Activated CD8-positive, alpha-beta memory T cell treated with anti-CD3 and anti-CD28 coated beads, Interleukin-2, amount 10 ng/mL, durations not matched to agents 7 days and 5 days (primary cell): ENCODE data around the gene RAB3B. TPM values are rescaled to one million over a fixed set of nuclear protein-coding genes. Genes with fewer than 3 reads are reported as not detected.
"Not testable (repeated sequence)": the region's sequence is repeated elsewhere in the genome, so short reads cannot be mapped to it uniquely, and the experiment has no call there.

Experiments
- ATAC-seq: fragments of 150-1000 bp; cut with Tn5 transposase; one replicate; pipeline ENCODE4 v1.10.0; 2021; ENCODE audit warnings: moderate library complexity
- CTCF ChIA-PET: fragments of 350-600 bp; sonication (Branson Sonifier 250); formaldehyde crosslinking; loops from one replicate; lab custom pipeline; 2021; ENCODE audit warnings: antibody characterized with exemption; lab: Charles Lee
- DNase-seq: peaks from one replicate; pipeline ENCODE4 v3.0.0-alpha.2; 2020
- H3K27ac Mint-ChIP-seq: one replicate; pipeline ENCODE4 v1.8.0; 2021; ENCODE audit warnings: mild to moderate bottlenecking, mixed read lengths
- H3K27me3 Mint-ChIP-seq: one replicate; pipeline ENCODE4 v1.8.0; 2021; ENCODE audit warnings: mixed read lengths
- H3K36me3 Mint-ChIP-seq: one replicate; pipeline ENCODE4 v1.8.0; 2021; ENCODE audit warnings: mild to moderate bottlenecking, mixed read lengths
- H3K4me1 Mint-ChIP-seq: one replicate; pipeline ENCODE4 v1.8.0; 2021; ENCODE audit warnings: mixed read lengths
- H3K4me3 Mint-ChIP-seq: one replicate; pipeline ENCODE4 v1.8.0; 2021; ENCODE audit warnings: mild to moderate bottlenecking, moderate library complexity, mixed read lengths
- H3K9me3 Mint-ChIP-seq: one replicate; pipeline ENCODE4 v1.8.0; 2022; ENCODE audit warnings: low read depth, mixed read lengths
- total RNA-seq, 2 experiments: library from RNA; stranded (reverse); gene quantifications; one replicate each; pipeline ENCODE4 v1.2.3, GENCODE V29; 2021

Gene RAB3B, protein sequence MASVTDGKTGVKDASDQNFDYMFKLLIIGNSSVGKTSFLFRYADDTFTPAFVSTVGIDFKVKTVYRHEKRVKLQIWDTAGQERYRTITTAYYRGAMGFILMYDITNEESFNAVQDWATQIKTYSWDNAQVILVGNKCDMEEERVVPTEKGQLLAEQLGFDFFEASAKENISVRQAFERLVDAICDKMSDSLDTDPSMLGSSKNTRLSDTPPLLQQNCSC
- total RNA-seq, result under 1 TPM in 1 of 2 experiments, not detected in 1; 0.05 TPM

DNA sequence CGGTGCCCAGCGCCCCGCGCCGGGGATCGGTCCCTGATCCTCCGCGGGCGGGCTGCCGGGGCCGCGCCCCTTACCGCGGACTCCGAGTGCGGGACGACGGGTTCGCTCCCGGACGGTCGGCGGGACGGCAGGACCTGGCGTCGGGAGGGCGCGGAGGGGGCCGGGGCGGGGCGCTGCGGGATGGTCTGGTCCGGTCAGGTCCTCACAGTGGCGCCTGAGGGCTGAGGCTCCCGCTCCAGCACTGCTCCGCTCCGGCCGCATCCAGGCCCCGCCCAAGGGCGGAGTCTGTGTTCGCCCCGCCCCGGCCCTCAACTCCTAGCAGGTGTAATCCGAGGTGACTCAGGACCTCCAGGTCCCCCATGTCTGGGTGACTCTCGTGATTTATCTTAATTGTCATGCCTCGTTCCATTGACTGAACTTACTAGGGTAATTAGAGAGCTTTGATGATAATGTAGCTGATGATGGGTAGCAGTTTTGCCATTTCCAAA, at the start of gene RAB3B:
Gene RAB3B, minus strand, starts transcription at position 223 of the 488 bp plus-strand sequence. CDS start 13,583 bp downstream, outside the sequence.
- H3K4me1 Mint-ChIP-seq, result peaks cover 7% of the 10 kb centered on the region
- H3K4me3 Mint-ChIP-seq, result peak within 1 kb of the TSS; percentile 39
- DNase-seq, result peak; percentile 72
- no peaks in the 10 kb centered on the region for H3K9me3 Mint-ChIP-seq
- H3K27me3 Mint-ChIP-seq, result peaks cover 47% of the 10 kb centered on the region
- no peak within 1 kb of the TSS for H3K27ac Mint-ChIP-seq
- no peaks in the 10 kb centered on the region for H3K36me3 Mint-ChIP-seq
- ATAC-seq, result peak; percentile 98
- CTCF ChIA-PET, result no interaction called here

DNA sequence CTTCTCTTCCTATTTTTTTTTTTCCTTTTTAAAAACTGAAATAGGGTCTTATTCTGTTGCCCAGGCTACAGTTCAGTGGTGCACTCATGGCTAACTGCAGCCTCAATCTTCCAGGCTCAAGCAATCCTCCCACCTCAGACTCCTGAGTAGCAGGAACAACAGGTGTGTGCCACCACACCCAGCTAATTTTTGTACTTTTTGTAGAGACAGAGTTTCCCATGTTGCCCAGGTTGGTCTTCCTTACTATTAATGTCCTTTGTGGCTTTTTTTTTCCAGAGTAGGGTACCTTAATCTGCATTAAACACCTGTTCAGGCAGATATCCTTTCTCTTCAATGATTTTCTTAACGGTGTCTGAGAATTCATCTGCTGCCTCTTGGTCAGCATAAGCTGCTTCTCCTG, 47.4 kb upstream of the RAB3B start:
- peaks cover 10% of the 10 kb centered on the region for H3K4me1 Mint-ChIP-seq

DNA sequence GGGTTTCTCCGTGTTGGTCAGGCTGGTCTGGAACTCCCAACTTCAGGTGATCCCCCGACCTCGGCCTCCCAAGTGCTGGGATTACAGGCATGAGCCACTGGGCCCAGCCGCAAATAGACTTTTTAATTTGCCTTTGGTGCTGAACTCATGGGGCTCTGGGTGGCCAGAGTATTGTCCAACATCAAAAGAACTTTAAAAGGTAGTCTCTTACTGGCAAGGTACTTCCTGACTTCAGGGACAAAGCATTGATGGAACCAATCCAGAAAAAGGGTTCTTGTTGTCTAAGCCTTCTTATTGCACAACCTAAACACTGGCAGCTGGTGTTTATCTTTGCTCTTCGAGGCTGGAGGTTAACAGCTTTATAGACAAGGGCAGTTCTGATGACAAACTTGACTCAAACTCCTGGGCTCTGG, 46.9 kb upstream of the RAB3B start:
- Mint-ChIP-seq H3K36me3 (peaks cover 20% of the 10 kb centered on the region), H3K27me3 (no peaks in the 10 kb centered on the region), H3K4me1 (peaks cover 10% of the 10 kb centered on the region), H3K4me3 (no peak overlapping the region), H3K9me3 (no peaks in the 10 kb centered on the region), H3K27ac (no peak overlapping the region)
- ATAC-seq (no peak), DNase-seq (no peak)
- CTCF ChIA-PET, result interaction anchor here (1.5 kb wide), 1 partner anchor 158 kb away, joined by 3 read pairs; no protein-coding TSS in a partner anchor

More for the DNA sequence above, 47.4 kb upstream of the RAB3B start:
- ATAC-seq (no peak), DNase-seq (no peak)
- Mint-ChIP-seq H3K4me3 (no peak overlapping the region), H3K27me3 (no peaks in the 10 kb centered on the region), H3K9me3 (no peaks in the 10 kb centered on the region), H3K27ac (no peak overlapping the region), H3K36me3 (peaks cover 18% of the 10 kb centered on the region)
- CTCF ChIA-PET, result no interaction called here

DNA sequence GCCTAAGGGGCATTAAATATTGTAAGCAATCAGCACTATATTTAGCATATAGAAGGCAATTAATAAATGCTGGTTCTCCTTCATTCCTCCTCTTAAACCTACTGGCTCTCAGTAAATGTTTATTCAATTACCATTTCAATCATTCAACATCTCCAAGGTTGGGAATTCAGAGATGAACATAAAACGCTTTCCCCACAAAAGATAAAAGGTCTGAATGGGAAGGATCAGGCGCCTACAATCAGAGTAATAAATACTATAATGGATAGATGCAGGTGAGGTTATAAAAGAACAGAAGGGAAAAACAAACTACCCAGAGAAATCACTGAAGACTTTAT, 43.5 kb upstream of the RAB3B start:
- no peak for ATAC-seq
- no peak for DNase-seq
- CTCF ChIA-PET, result interaction anchor here (1.6 kb wide), 1 partner anchor 15 kb away, joined by 4 read pairs; no protein-coding TSS in a partner anchor
- Mint-ChIP-seq H3K27ac (peak overlapping the region; percentile 95), H3K4me3 (peak overlapping the region; percentile 95), H3K36me3 (peaks cover 26% of the 10 kb centered on the region), H3K27me3 (no peaks in the 10 kb centered on the region), H3K4me1 (peaks cover 29% of the 10 kb centered on the region), H3K9me3 (no peaks in the 10 kb centered on the region)

DNA sequence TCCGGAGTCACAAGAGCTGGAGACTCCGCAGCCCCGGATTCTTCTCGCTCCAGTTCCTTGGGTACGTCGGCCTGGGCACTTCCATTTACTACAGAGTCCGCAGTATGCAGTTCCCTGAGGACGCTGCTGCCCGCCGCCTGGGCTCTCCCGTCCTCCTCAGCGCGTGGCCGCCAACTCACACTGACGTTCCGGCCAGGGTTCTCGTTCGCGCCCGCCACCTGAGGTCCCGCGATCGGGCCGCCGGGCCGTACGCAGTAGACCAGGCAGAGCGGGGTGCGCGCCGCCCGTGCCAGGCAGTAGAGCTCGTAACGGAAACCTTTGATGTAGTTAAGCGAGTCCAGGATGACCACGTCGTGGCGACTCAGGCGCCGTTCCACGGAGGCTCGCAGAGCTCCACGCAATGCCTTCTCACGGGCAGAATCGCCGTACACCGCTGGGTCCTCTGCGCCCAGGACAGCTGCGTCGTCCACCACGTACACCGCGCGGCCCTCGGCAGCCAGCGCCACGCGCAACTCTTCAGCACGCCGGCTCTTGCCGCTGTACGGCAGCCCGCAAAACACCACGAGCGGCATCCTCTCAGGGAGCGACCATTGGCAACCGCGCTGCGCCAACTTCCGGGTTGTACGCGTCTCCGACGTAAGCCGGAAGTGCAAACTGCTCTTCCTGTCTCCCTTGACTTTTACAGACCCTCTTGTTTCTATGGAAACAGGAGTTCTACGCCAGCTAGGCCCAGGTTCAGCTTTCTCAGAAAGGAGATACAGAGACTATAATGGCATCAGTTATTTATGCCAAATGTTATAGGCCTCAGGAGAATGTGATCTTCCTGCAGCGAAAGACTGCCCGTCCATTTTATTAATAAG, 42.9 kb upstream of the RAB3B start, which contains the start of gene KTI12:
Gene KTI12, minus strand, starts transcription at position 621 of the 860 bp plus-strand sequence. Its CDS starts 49 bp downstream, at position 572.
- peaks cover 24% of the 10 kb centered on the region for H3K36me3 Mint-ChIP-seq
- H3K4me3 Mint-ChIP-seq, result peak within 1 kb of the TSS; percentile 95
- peak within 1 kb of the TSS; percentile 95 for H3K27ac Mint-ChIP-seq
- CTCF ChIA-PET, result no interaction called here
- H3K27me3 Mint-ChIP-seq, result no peaks in the 10 kb centered on the region
- DNase-seq, result peak; percentile 94
- H3K4me1 Mint-ChIP-seq, result peaks cover 29% of the 10 kb centered on the region
- no peaks in the 10 kb centered on the region for H3K9me3 Mint-ChIP-seq
- ATAC-seq, result peak; percentile 95

DNA sequence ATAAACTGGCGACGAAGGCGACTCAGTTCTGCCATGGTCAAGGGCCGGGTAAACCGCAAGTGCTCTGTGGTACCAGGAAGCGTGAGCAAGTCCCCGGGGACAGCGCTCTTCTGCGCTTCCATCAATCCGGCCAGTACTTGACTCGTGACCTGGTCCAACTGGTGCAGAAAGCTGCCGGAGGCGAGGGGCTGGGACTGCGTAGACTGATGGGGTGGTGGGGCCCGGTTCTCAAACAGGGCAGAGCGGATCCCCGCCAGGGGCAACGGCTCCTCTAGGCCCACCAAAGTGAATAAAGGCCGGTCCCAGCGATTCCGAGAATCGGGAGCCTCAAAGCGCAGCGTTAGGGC, 42.3 kb upstream of the RAB3B start:
- CTCF ChIA-PET, result no interaction called here
- peak; percentile 18 for ATAC-seq

DNA sequence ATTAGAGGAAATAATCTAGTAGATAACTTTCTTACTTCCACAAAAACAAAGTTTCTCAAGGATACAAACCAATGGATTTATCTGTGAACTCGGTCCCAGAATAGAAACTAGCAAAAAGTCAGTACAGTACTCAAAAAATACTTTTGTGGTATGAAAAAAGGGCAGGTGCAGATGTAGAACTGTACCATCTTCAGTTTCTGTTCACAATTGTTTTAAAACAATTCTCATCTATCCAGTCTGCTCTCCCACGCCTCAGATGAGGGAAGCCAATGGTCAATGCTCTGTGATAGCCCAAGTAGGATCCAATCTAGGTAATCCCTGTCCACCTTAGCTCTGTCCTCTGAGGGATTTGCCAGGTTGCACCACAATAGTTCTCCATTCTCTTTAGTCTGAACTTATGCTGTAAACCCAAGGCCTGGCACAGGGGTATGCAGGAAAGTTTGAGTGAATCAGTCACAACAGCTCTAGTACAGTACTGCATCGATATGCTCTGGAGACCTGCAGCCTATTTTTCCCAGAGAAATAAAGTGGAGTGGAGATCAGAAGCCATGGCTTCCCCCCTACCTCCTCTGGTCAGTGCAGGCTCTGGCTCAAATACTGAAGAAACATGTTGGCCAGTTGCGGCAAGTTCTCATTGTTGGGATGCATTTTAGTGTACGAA, 41.8 kb upstream of the RAB3B start:
- peaks cover 29% of the 10 kb centered on the region for H3K4me1 Mint-ChIP-seq
- DNase-seq, result no peak
- peak overlapping the region; percentile 95 for H3K27ac Mint-ChIP-seq
- H3K27me3 Mint-ChIP-seq, result no peaks in the 10 kb centered on the region
- CTCF ChIA-PET, result no interaction called here
- no peak for ATAC-seq
- no peaks in the 10 kb centered on the region for H3K9me3 Mint-ChIP-seq
- H3K36me3 Mint-ChIP-seq, result peaks cover 23% of the 10 kb centered on the region
- peak overlapping the region; percentile 95 for H3K4me3 Mint-ChIP-seq

More for the DNA sequence above, 42.3 kb upstream of the RAB3B start:
- Mint-ChIP-seq H3K4me1 (peaks cover 29% of the 10 kb centered on the region), H3K27ac (peak overlapping the region; percentile 95), H3K36me3 (peaks cover 23% of the 10 kb centered on the region), H3K27me3 (no peaks in the 10 kb centered on the region), H3K9me3 (no peaks in the 10 kb centered on the region), H3K4me3 (peak overlapping the region; percentile 95)
- peak; percentile 51 for DNase-seq

DNA sequence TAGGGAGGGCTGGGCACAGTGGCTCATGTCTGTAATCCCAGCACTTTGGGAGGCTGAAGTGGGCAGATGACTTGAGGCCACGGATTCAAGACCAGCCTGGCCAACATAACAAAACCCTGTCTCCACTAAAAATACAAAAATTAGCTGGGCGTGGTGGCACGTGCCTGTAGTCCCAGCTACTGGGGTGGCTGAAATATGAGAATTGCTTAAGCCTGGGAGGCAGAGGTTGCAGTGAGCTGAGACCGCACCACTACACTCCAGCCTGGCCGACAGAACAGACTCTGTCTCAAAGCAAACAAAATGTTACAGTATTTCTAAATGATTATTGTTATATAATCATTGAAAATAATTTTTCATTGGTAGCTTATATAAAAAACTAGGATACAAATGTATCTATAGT, 38.3 kb upstream of the RAB3B start:
- Mint-ChIP-seq H3K36me3 (peaks cover 35% of the 10 kb centered on the region), H3K4me1 (peaks cover 24% of the 10 kb centered on the region)
- not testable (repeated sequence) for H3K9me3 Mint-ChIP-seq, H3K27me3 Mint-ChIP-seq, DNase-seq, H3K27ac Mint-ChIP-seq, H3K4me3 Mint-ChIP-seq, ATAC-seq
- CTCF ChIA-PET, result interaction anchor here (1.3 kb wide), 1 partner anchor 132 kb away, joined by 3 read pairs; no protein-coding TSS in a partner anchor

DNA sequence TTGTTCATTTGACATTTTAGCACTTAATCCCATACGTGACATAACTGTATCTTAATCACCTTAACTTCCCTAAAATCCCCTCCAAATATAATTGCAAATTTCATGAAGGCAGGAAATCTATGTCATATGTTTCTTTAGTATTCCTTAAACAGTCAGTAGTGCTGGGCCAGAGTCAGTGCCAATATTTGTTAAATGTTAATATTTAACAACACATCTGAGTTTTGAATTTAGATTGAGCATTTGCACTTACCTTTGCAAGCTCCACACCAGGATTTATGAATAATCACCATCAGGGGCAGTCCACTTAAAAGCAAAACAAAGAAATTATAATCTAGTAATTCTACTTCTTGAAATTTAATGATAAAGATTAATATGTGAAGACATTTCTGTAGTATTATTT, 37.8 kb upstream of the RAB3B start:
- DNase-seq (no peak), ATAC-seq (no peak)
- Mint-ChIP-seq H3K9me3 (no peaks in the 10 kb centered on the region), H3K27me3 (no peaks in the 10 kb centered on the region), H3K4me3 (no peak overlapping the region), H3K36me3 (peaks cover 37% of the 10 kb centered on the region), H3K4me1 (peaks cover 22% of the 10 kb centered on the region), H3K27ac (no peak overlapping the region)
- CTCF ChIA-PET, result interaction anchor here (1.3 kb wide), 1 partner anchor 131 kb away, joined by 3 read pairs; no protein-coding TSS in a partner anchor

DNA sequence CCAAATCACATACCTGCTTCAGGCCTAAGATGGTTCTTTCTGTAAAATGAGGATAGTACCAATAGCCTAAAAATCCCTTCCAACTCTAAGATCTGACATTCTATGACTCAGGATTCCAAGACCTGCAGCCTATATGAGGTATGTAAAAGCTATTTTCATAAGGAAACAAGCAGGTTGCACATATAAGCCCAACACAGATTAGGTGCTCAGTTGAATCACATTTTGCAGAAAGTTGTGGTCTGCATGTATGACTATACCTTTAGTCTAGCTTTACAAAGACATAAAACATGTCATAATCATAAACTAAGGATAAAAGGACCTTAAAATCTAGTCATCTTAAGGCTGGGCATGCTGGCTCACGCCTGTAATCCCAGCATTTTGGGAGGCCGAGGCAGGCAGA, 35.8 kb upstream of the RAB3B start:
- Mint-ChIP-seq H3K4me3 (no peak overlapping the region), H3K9me3 (no peaks in the 10 kb centered on the region), H3K27ac (no peak overlapping the region), H3K4me1 (peaks cover 11% of the 10 kb centered on the region), H3K36me3 (peaks cover 34% of the 10 kb centered on the region), H3K27me3 (no peaks in the 10 kb centered on the region)
- CTCF ChIA-PET, result no interaction called here
- no peak for DNase-seq
- no peak for ATAC-seq

DNA sequence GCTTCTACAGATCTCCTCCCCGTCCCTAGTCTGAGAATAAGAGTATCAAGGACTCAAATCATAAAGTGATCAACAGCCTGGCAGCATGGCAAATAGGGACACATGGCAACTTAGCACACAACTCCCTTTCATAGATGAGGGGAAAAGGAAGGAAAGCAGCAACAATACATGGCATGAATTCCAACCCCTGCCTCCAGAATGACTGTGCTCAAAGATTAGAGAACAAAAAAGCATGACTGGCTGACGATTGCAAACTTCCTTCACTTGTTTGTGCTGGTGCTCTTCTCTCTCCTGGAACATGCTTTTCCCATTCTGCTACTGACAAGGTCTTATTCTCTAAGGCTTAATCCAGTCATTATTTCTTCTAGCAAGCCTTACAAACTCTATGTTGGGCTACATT, 31.6 kb upstream of the RAB3B start:
- Mint-ChIP-seq H3K27ac (no peak overlapping the region), H3K9me3 (no peaks in the 10 kb centered on the region), H3K27me3 (no peaks in the 10 kb centered on the region), H3K36me3 (peaks cover 37% of the 10 kb centered on the region), H3K4me3 (no peak overlapping the region), H3K4me1 (peaks cover 2% of the 10 kb centered on the region)
- DNase-seq (no peak), ATAC-seq (no peak)
- CTCF ChIA-PET, result no interaction called here

DNA sequence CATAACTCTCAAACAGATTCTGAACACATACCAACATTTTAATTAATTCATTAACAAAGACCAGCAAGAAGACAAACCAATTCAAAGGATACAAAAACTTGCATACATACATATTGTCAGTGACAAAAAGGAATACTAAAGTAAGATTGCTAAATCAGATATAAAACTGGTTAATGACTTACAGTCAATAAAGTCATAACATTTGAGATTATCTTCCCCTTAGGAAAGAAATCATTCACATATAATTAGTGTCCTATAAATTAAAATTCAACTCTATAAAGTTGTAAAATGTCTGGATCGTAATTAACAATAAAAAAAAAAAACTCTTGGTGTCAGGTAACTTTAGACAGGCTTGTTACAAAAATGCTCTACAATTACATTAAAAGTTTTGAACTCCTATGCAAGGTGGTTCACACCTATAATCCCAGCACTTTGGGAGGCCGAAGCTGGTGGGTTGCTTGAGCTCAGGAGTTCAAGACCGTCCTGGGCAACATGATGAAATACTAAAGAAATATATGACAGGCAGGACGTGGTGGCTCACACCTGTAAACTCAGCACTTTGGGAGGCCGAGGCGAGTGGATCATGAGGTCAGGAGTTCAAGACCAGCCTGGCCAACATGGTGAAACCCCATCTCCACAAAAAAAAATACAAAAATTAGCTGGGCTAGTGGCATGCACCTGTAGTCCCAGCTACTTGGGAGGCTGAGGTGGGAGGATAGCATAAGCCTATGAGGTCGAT, 17.7 kb upstream of the RAB3B start:
- no peaks in the 10 kb centered on the region for H3K4me1 Mint-ChIP-seq
- H3K9me3 Mint-ChIP-seq, result no peaks in the 10 kb centered on the region
- ATAC-seq (no peak), DNase-seq (no peak)
- H3K27me3 Mint-ChIP-seq, result peaks cover 26% of the 10 kb centered on the region
- H3K36me3 Mint-ChIP-seq, result no peaks in the 10 kb centered on the region
- no peak overlapping the region for H3K4me3 Mint-ChIP-seq
- H3K27ac Mint-ChIP-seq, result no peak overlapping the region
- CTCF ChIA-PET, result no interaction called here
